ENCODE measurements around the gene TRABD2A.
"Not testable (repeated sequence)": the region's sequence is repeated elsewhere in the genome, so short reads cannot be mapped to it uniquely, and the experiment has no call there.

Gene TRABD2A

DNA sequence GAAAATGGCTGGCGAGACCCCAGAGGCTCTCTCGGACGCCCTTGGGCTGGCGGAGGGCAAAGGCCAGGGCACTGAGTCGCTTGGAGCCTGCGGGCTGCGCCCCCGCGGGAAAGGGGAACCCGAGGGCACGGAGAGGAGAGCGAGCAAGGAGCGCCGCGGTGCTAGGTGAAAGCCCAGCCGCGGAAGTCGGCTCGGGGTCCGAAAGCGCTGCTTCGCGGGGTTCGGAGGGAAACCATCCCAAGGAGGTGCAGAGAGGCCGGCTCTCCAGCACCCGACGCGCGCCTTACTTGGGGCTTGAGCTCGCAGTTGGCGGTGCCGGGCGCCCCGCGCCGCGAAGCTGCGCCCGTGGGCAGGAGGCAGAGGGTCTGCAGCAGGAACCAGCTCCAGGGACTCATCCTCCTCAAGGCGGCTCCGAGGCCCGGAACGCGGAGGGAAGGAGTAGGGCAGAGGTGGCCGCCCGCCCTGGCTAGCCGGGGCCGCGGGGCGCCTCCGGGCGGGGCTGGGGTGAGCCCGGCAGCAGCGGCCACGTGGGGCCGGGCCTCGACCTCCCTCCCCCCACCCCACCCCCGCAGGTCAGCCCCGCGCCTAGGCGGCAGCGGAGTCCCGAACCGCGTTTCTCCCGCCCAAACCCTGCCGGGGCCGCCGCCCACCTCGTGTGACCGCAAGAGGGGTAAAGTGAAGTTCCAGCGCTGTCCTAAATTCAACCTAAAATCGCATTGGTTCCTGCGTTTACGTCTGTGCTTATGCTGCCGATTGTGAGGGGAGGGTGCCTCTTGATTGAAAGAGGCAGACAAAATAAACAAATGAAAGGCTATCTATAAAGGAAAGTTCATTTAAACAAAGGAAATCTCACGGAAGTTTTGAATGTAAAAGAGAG lies at the start of gene TRABD2A:
TRABD2A (minus strand) TSS at position 440 of the 877 bp plus-strand sequence; CDS start at position 395, 45 bp downstream.
- no peak for DNase-seq

GRCh38 chr2:84927275-84927627 lies 46.4 kb upstream of the TRABD2A start:
- no peak for DNase-seq

DNA sequence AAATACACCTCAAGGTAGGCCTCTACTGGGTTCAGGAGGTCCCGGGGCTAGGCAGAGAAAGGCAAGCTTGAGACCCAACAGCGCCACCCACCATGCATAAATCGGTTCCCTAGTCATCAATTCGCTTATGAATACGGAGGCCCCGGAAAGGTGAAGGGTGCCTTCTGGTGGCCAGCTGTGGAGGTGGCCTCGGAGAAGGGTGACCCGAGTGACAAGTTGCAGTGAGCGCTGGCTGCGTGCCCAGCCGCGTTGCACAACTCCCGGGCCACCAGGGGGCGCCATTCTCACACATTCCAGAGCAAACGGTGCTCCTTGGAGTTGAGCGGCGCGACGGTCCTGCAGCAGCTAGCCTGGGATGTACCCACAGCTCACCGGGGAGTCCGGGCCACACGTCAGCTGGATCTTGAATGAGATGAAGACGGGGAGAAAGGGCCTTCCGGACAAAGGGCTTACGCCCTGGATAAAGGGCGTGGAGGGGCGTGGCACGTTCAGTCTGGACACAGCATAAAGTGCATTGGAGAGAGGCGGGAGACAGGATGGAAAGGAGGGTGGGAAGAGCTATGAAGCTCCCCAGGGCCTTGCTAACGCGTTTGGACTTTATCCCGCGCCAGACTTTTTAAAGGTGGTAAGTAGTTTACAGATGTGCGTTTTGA lies 45.0 kb upstream of the TRABD2A start:
- peak; percentile 91 for DNase-seq

GRCh38 chr2:84925336-84925723 lies 44.4 kb upstream of the TRABD2A start:
- no peak for DNase-seq

GRCh38 chr2:84924173-84925106 lies 43.6 kb upstream of the TRABD2A start:
- DNase-seq, result peak; percentile 46

DNA sequence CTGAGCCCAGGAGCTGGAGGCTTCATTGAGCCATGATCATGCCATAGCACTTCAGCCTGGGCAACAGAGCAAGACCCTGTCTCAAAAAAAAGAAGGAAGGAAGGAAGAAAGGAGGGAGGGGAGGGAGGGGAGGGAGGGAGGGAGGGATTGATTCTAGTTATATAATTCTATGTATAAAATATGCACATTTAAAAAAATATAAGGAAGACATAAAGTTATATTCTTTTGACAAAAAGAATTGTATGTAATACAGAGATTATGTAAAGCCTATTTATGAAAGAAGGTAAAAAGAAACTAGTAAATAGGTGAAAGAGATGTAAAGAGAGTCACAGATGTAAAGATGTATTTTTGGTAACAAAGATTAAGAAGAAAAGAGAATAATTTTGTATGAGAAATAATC lies 42.1 kb upstream of the TRABD2A start:
- DNase-seq, result no peak

DNA sequence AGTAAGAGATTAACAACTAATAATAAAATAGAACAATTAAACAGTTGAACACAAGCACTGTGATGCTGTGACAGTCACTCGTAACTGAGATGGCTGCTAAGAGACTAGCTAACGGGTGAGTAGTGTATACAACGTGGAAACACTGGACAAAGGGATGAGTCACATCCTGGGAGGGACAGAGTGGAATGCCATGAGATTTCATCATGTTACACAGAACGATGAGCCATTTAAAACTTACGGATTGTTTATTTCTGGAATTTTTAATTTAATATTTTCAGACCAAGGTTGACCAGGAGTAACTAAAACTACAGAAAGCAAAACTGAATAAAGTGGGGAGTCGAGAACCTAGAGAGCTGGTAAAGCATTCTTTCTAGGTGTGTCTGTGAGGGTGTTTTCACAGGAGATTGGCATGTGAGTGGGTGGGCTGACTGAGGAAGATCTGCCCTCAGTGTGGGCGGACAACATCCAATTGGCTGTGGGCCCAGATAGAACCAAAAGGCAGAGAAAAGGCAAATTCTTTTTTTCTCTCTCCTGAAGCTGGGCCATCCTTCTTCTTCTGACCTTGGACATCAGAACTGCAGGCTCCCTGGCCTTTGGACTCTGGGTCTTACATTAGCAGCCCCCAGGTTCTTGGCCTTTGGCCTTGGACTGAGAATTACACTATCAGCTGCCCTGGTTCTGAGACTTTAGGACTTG lies 39.1 kb upstream of the TRABD2A start:
- no peak for DNase-seq

- DNase-seq, result no peak
Measured at GRCh38 chr2:84918430-84918829, 37.5 kb upstream of the TRABD2A start.

DNA sequence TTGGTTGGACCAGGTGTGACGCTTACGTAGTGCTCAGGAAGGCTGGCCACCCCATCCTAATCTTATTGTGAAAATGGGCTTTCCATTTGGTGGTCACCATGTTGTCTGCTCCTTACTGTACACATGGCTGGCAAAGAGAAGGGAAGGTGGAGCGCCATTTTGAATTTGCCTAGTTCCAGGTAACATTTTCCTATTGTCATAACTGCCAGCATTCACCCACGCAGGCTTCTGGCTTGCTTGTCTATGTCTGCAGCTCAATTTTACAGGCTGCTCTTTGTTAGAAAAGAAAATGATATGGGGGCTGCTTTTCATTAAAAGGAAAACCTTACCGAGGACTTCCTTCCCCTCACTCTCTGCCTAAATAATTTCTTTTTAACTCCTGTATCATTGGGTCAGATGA lies 36.9 kb upstream of the TRABD2A start:
- DNase-seq, result not testable (repeated sequence)

DNA sequence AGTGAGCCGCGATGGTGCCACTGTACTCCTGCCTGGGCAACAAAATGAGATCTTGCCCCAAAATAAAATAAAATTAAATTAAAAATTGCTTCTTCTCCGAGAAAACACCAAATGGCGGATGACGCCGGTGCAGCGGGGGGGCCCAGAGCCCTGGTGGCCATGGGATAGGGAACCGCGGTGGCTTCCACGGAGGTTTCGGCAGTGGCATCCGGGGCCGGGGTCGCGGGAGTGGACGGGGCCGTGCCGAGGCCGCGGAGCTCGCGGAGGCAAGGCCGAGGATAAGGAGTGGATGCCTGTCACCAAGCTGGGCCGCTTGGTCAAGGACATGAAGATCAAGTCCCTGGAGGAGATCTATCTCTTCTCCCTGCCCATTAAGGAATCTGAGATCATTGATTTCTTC lies 34.8 kb upstream of the TRABD2A start:
- not testable (repeated sequence) for DNase-seq

DNA sequence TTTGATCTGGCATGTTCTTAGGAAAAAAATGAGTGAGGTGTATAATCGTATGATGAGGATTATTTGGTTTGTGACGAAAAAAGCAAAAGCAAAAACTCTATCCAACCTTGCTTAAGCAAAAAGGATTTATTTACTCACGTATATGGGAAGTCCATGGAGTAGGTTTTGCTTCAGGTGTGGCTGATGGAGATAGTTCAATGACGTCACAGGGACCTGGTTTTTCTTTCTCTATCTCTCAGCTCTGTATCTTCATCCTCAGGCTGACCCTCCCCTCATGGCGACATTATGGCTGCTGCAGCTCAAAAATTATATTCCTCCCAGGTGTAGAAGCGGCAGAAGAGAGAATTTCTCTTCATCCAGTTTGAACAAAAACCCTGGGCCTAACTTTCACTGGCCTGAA lies 33.5 kb upstream of the TRABD2A start:
- no peak for DNase-seq

GRCh38 chr2:84912984-84913383 lies 32.1 kb upstream of the TRABD2A start:
- DNase-seq, result no peak

DNA sequence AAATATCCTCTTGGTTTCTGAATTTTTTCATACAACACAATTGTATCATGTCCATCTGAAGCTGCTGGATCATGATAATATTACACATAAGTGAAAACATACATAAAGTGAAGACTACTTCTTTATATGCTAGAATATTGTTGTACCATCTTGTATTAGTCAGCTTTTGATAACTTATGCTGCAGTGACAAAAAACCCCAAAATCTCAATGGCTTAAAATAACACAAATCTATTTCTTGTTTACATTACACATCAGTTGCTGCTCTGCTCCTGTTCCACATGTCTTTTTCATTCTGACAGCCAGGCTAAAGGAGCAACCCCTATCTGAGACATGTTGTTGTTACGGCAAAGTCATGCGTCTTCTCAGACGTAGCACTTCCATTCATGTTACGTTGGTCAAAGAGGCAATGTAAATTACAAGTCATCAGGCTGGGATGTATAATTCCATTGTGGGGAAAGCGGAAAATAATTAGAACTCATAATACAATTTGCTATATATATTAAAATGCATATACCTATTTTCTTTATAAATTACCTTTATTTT lies 30.3 kb upstream of the TRABD2A start:
- no peak for DNase-seq

GRCh38 chr2:84908948-84909713 lies 28.2 kb upstream of the TRABD2A start:
- no peak for DNase-seq

- DNase-seq, result peak; percentile 70
Measured at GRCh38 chr2:84906900-84907714, 26.2 kb upstream of the TRABD2A start.

GRCh38 chr2:84906108-84906899 lies 25.4 kb upstream of the TRABD2A start:
- peak; percentile 59 for DNase-seq

GRCh38 chr2:84905181-84906107 lies 24.6 kb upstream of the TRABD2A start, which contains the start of gene TMSB10:
TMSB10 (plus strand) TSS chr2:84905656.
- peak; percentile 92 for DNase-seq

DNA sequence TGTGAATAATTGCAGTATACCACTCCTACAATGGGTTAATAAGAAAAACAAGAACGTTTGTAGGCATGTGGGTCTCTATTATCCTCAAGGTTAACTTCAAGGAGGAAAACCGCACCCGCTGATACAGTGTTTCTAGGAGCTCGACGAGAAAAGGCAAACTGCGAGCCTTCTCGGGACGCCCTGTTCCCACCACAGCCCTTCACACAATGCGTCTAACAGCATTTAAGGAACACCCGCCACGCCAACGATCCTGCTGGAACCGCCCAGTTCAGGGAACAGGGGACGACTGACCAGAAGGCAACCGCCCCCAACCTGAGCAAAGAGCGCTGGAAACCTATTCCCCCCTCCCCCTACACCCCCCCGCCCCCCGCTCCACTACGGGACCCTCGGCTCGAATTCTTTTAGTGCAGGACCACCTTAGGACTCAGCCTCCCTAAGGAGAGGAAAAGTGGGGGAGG lies 23.9 kb upstream of the TRABD2A start:
- peak; percentile 86 for DNase-seq

All from left hindlimb (tissue), 1 donor.